Activated CD4-positive, alpha-beta T cell treated with anti-CD3 and anti-CD28 coated beads, Interleukin-2, amount 10 ng/mL, durations not matched to agents 24 days and 14 days (primary cell): ENCODE results near the gene SLC5A12. TPM values are rescaled to one million over a fixed set of nuclear protein-coding genes. Genes with fewer than 3 reads are reported as not detected.

ENCODE experiments used
- DNase-seq: peaks from one replicate; pipeline ENCODE4 v3.0.0; 2022
- H3K27ac Mint-ChIP-seq: one replicate; pipeline ENCODE4 v1.8.0; 2022; ENCODE audit warnings: mild to moderate bottlenecking, mixed read lengths
- H3K27me3 Mint-ChIP-seq: one replicate; pipeline ENCODE4 v1.8.0; 2022; ENCODE audit warnings: mixed read lengths
- H3K36me3 Mint-ChIP-seq: one replicate; pipeline ENCODE4 v1.8.0; 2022; ENCODE audit warnings: low read depth, mild to moderate bottlenecking, mixed read lengths
- H3K4me1 Mint-ChIP-seq: one replicate; pipeline ENCODE4 v1.8.0; 2021; ENCODE audit warnings: mixed read lengths
- H3K4me3 Mint-ChIP-seq: one replicate; pipeline ENCODE4 v1.8.0; 2022; ENCODE audit warnings: mild to moderate bottlenecking, moderate library complexity, mixed read lengths
- H3K9me3 Mint-ChIP-seq: one replicate; pipeline ENCODE4 v1.8.0; 2021; ENCODE audit warnings: mixed read lengths
- intact Hi-C: fragments of 100-400 bp; cut with micrococcal nuclease; formaldehyde crosslinking; loops from one replicate; pipeline ENCODE4 v1.15.1; 2023
- total RNA-seq: library from RNA; stranded (reverse); gene quantifications from 2 replicates; pipeline ENCODE4 v1.2.3, GENCODE V29; 2022

The SLC5A12 gene
- total RNA-seq, 1 donor from 2014 or later = not detected

GRCh38 chr11:26706181-26706580, 15.7 kb downstream of the SLC5A12 start:
- Mint-ChIP-seq H3K9me3 (no peaks in the 10 kb centered on the region), H3K36me3 (no peaks in the 10 kb centered on the region), H3K27me3 (no peaks in the 10 kb centered on the region), H3K27ac (no peak overlapping the region), H3K4me1 (no peaks in the 10 kb centered on the region), H3K4me3 (no peak overlapping the region)
- no peak for DNase-seq
- intact Hi-C loops = no loop called here

GRCh38 chr11:26704249-26704648, 17.6 kb downstream of the SLC5A12 start:
- no peaks in the 10 kb centered on the region for H3K36me3 Mint-ChIP-seq
- no peak overlapping the region for H3K27ac Mint-ChIP-seq
- intact Hi-C loops = no loop called here
- no peaks in the 10 kb centered on the region for H3K4me1 Mint-ChIP-seq
- no peaks in the 10 kb centered on the region for H3K9me3 Mint-ChIP-seq
- H3K27me3 Mint-ChIP-seq = no peaks in the 10 kb centered on the region
- DNase-seq = no peak
- H3K4me3 Mint-ChIP-seq = no peak overlapping the region

- Mint-ChIP-seq H3K27me3 (no peaks in the 10 kb centered on the region), H3K4me3 (no peak overlapping the region), H3K36me3 (no peaks in the 10 kb centered on the region), H3K27ac (no peak overlapping the region), H3K9me3 (no peaks in the 10 kb centered on the region), H3K4me1 (no peaks in the 10 kb centered on the region)
- intact Hi-C loops = no loop called here
- DNase-seq = no peak
Observed at GRCh38 chr11:26703411-26704191, 18.3 kb downstream of the SLC5A12 start.

GRCh38 chr11:26702406-26702805, 19.5 kb downstream of the SLC5A12 start:
- no peaks in the 10 kb centered on the region for H3K4me1 Mint-ChIP-seq
- intact Hi-C loops = no loop called here
- no peaks in the 10 kb centered on the region for H3K9me3 Mint-ChIP-seq
- DNase-seq = no peak
- no peaks in the 10 kb centered on the region for H3K27me3 Mint-ChIP-seq
- H3K4me3 Mint-ChIP-seq = no peak overlapping the region
- no peak overlapping the region for H3K27ac Mint-ChIP-seq
- no peaks in the 10 kb centered on the region for H3K36me3 Mint-ChIP-seq

- no peak overlapping the region for H3K27ac Mint-ChIP-seq
- H3K4me3 Mint-ChIP-seq = no peak overlapping the region
- H3K9me3 Mint-ChIP-seq = no peaks in the 10 kb centered on the region
- DNase-seq = no peak
- H3K27me3 Mint-ChIP-seq = no peaks in the 10 kb centered on the region
- intact Hi-C loops = no loop called here
- no peaks in the 10 kb centered on the region for H3K4me1 Mint-ChIP-seq
- no peaks in the 10 kb centered on the region for H3K36me3 Mint-ChIP-seq
Observed at GRCh38 chr11:26700574-26701235, 21.2 kb downstream of the SLC5A12 start.

- DNase-seq = no peak
- Mint-ChIP-seq H3K4me3 (no peak overlapping the region), H3K9me3 (no peaks in the 10 kb centered on the region), H3K4me1 (no peaks in the 10 kb centered on the region), H3K36me3 (no peaks in the 10 kb centered on the region), H3K27me3 (no peaks in the 10 kb centered on the region), H3K27ac (no peak overlapping the region)
- intact Hi-C loops = no loop called here
Observed at GRCh38 chr11:26698224-26698623, 23.6 kb downstream of the SLC5A12 start.

- Mint-ChIP-seq H3K4me1 (no peaks in the 10 kb centered on the region), H3K27ac (no peak overlapping the region), H3K4me3 (no peak overlapping the region), H3K36me3 (no peaks in the 10 kb centered on the region), H3K9me3 (no peaks in the 10 kb centered on the region), H3K27me3 (no peaks in the 10 kb centered on the region)
- no peak for DNase-seq
- intact Hi-C loops = no loop called here
Observed at GRCh38 chr11:26696330-26696729, 25.5 kb downstream of the SLC5A12 start.

- intact Hi-C loops = no loop called here
- Mint-ChIP-seq H3K36me3 (no peaks in the 10 kb centered on the region), H3K4me3 (no peak overlapping the region), H3K4me1 (no peaks in the 10 kb centered on the region), H3K27me3 (no peaks in the 10 kb centered on the region), H3K27ac (no peak overlapping the region), H3K9me3 (no peaks in the 10 kb centered on the region)
- DNase-seq = no peak
Observed at GRCh38 chr11:26688701-26689100, 33.2 kb downstream of the SLC5A12 start.

GRCh38 chr11:26687351-26687750, 34.5 kb downstream of the SLC5A12 start:
- intact Hi-C loops = no loop called here
- DNase-seq = no peak
- Mint-ChIP-seq H3K36me3 (no peaks in the 10 kb centered on the region), H3K27me3 (no peaks in the 10 kb centered on the region), H3K27ac (no peak overlapping the region), H3K9me3 (no peaks in the 10 kb centered on the region), H3K4me1 (no peaks in the 10 kb centered on the region), H3K4me3 (no peak overlapping the region)

- H3K4me1 Mint-ChIP-seq = no peaks in the 10 kb centered on the region
- H3K4me3 Mint-ChIP-seq = no peak overlapping the region
- no peak overlapping the region for H3K27ac Mint-ChIP-seq
- no peaks in the 10 kb centered on the region for H3K36me3 Mint-ChIP-seq
- DNase-seq = no peak
- H3K27me3 Mint-ChIP-seq = no peaks in the 10 kb centered on the region
- intact Hi-C loops = no loop called here
- H3K9me3 Mint-ChIP-seq = no peaks in the 10 kb centered on the region
Observed at GRCh38 chr11:26677566-26677965, 44.3 kb downstream of the SLC5A12 start.

GRCh38 chr11:26676641-26677040, 45.2 kb downstream of the SLC5A12 start:
- Mint-ChIP-seq H3K4me3 (no peak overlapping the region), H3K4me1 (no peaks in the 10 kb centered on the region), H3K27me3 (no peaks in the 10 kb centered on the region), H3K27ac (no peak overlapping the region), H3K9me3 (no peaks in the 10 kb centered on the region), H3K36me3 (no peaks in the 10 kb centered on the region)
- intact Hi-C loops = no loop called here
- DNase-seq = no peak

GRCh38 chr11:26675233-26675928, 46.5 kb downstream of the SLC5A12 start:
- no peak overlapping the region for H3K4me3 Mint-ChIP-seq
- H3K4me1 Mint-ChIP-seq = no peaks in the 10 kb centered on the region
- no peaks in the 10 kb centered on the region for H3K36me3 Mint-ChIP-seq
- H3K9me3 Mint-ChIP-seq = no peaks in the 10 kb centered on the region
- no peaks in the 10 kb centered on the region for H3K27me3 Mint-ChIP-seq
- intact Hi-C loops = no loop called here
- DNase-seq = no peak
- H3K27ac Mint-ChIP-seq = no peak overlapping the region

GRCh38 chr11:26665946-26666345, 55.9 kb downstream of the SLC5A12 start:
- Mint-ChIP-seq H3K27me3 (no peaks in the 10 kb centered on the region), H3K27ac (no peak overlapping the region), H3K36me3 (no peaks in the 10 kb centered on the region), H3K9me3 (no peaks in the 10 kb centered on the region), H3K4me1 (no peaks in the 10 kb centered on the region), H3K4me3 (no peak overlapping the region)
- no peak for DNase-seq
- intact Hi-C loops = no loop called here

- Mint-ChIP-seq H3K4me3 (no peak overlapping the region), H3K27ac (no peak overlapping the region), H3K27me3 (no peaks in the 10 kb centered on the region), H3K36me3 (no peaks in the 10 kb centered on the region), H3K9me3 (no peaks in the 10 kb centered on the region), H3K4me1 (no peaks in the 10 kb centered on the region)
- intact Hi-C loops = no loop called here
- no peak for DNase-seq
Observed at GRCh38 chr11:26665036-26665435, 56.8 kb downstream of the SLC5A12 start.
